Duodenal mucosa (tissue), 2 donors: Measurements from ENCODE around the gene KRTAP5-6.

Experiments
- H3K27ac ChIP-seq: one replicate; pipeline ENCODE4 v1.7.0; 2013; ENCODE audit warnings: low read depth, low read length
- H3K27me3 ChIP-seq, 2 donors: one replicate each; pipeline ENCODE4 v1.7.0; 2013; ENCODE audit warnings: low read length in 2 of 2, control low read depth in 1 of 2; ENCODE audit not compliant: insufficient read depth in 2 of 2, control insufficient read depth in 1 of 2
- H3K36me3 ChIP-seq, 2 donors: one replicate each; pipeline ENCODE4 v1.7.0; 2013; ENCODE audit warnings: low read length in 2 of 2, control low read depth in 1 of 2; ENCODE audit not compliant: insufficient read depth in 2 of 2, control insufficient read depth in 1 of 2
- H3K4me1 ChIP-seq, 2 donors: one replicate each; pipeline ENCODE4 v1.7.0; 2013; ENCODE audit warnings: low read length in 2 of 2, control low read depth in 1 of 2; ENCODE audit not compliant: insufficient read depth in 2 of 2, control insufficient read depth in 1 of 2
- H3K4me3 ChIP-seq, 2 donors: one replicate each; pipeline ENCODE4 v1.7.0; 2013; ENCODE audit warnings: low read length in 2 of 2, low read depth in 1 of 2
- H3K9ac ChIP-seq, 2 donors: one replicate each; pipeline ENCODE4 v1.7.0; 2013; ENCODE audit warnings: low read length in 2 of 2, low read depth in 1 of 2
- H3K9me3 ChIP-seq, 2 donors: one replicate each; pipeline ENCODE4 v1.7.0; 2013; ENCODE audit warnings: low read length in 2 of 2, control low read depth in 1 of 2; ENCODE audit not compliant: control insufficient read depth in 1 of 2

The KRTAP5-6 gene

GRCh38 chr11:1692708-1693326, 4.2 kb upstream of the KRTAP5-6 start:
- H3K4me3 ChIP-seq = no peak overlapping the region
- H3K9me3 ChIP-seq = no peaks in the 10 kb centered on the region
- H3K36me3 ChIP-seq = no peaks in the 10 kb centered on the region
- H3K4me1 ChIP-seq = peaks cover 15 to 19% of the 10 kb centered on the region in 2 donors
- no peak overlapping the region for H3K9ac ChIP-seq
- H3K27me3 ChIP-seq = peaks cover 5 to 18% of the 10 kb centered on the region in 2 donors
- H3K27ac ChIP-seq = no peak overlapping the region

GRCh38 chr11:1693327-1694063, 3.5 kb upstream of the KRTAP5-6 start:
- H3K9ac ChIP-seq = peak overlapping the region; percentile 26 to 39
- H3K27ac ChIP-seq = no peak overlapping the region
- no peaks in the 10 kb centered on the region for H3K9me3 ChIP-seq
- H3K4me1 ChIP-seq = peaks cover 15 to 19% of the 10 kb centered on the region in 2 donors
- peak overlapping the region; percentile 50 to 73 for H3K4me3 ChIP-seq
- no peaks in the 10 kb centered on the region for H3K36me3 ChIP-seq
- peaks cover 5 to 18% of the 10 kb centered on the region in 2 donors for H3K27me3 ChIP-seq

GRCh38 chr11:1694064-1694845, 2.7 kb upstream of the KRTAP5-6 start:
- Histone ChIP-seq H3K4me3 (peak overlapping the region; percentile 50 to 73), H3K9me3 (no peaks in the 10 kb centered on the region), H3K36me3 (no peaks in the 10 kb centered on the region), H3K4me1 (peaks cover 15 to 19% of the 10 kb centered on the region in 2 donors), H3K27me3 (peaks cover 5 to 18% of the 10 kb centered on the region in 2 donors), H3K27ac (no peak overlapping the region), H3K9ac (peak overlapping the region; percentile 26 to 39)

DNA sequence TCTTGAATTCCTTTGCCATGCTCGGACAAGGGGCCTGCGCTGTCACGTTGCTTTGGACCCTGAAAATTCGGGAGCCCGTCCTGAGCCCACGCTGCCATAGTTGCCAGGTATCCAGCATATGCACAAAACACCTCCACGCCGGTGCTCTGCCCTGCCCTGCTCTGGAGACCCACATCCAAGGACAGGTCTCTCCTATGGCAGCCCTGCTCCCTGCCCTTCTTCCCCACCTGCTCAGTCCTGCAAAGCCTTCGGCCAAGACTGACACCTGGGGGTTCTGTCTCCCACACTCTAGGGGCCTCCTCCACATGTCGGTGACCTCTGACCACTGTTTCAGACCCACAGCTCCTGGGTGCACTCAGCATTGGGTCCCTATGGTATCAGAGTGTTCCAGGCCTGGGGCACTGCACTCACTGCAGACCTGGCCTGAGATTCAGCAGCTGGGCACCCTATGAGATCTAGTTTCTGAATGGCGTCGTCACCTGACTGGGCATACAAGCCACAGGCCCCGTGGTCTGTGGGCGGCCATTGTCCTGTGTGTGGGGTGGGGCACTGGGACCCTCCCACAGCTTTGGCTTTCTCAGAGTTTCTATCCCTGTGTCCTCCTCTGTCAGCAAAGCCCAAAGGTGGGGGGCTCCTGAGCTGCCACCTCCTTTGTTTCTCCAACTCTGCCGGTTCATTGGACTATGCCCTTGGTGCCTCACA, 2.0 kb upstream of the KRTAP5-6 start:
- Histone ChIP-seq H3K9ac (no peak overlapping the region), H3K27ac (no peak overlapping the region), H3K4me1 (peaks cover 15 to 19% of the 10 kb centered on the region in 2 donors), H3K27me3 (peaks cover 5 to 18% of the 10 kb centered on the region in 2 donors), H3K9me3 (no peaks in the 10 kb centered on the region), H3K36me3 (no peaks in the 10 kb centered on the region), H3K4me3 (no peak overlapping the region)

GRCh38 chr11:1695548-1696108, 1.4 kb upstream of the KRTAP5-6 start:
- no peaks in the 10 kb centered on the region for H3K36me3 ChIP-seq
- H3K27ac ChIP-seq = no peak overlapping the region
- peaks cover 5 to 18% of the 10 kb centered on the region in 2 donors for H3K27me3 ChIP-seq
- no peaks in the 10 kb centered on the region for H3K9me3 ChIP-seq
- no peak overlapping the region for H3K4me3 ChIP-seq
- peaks cover 15 to 19% of the 10 kb centered on the region in 2 donors for H3K4me1 ChIP-seq
- H3K9ac ChIP-seq = no peak overlapping the region

DNA sequence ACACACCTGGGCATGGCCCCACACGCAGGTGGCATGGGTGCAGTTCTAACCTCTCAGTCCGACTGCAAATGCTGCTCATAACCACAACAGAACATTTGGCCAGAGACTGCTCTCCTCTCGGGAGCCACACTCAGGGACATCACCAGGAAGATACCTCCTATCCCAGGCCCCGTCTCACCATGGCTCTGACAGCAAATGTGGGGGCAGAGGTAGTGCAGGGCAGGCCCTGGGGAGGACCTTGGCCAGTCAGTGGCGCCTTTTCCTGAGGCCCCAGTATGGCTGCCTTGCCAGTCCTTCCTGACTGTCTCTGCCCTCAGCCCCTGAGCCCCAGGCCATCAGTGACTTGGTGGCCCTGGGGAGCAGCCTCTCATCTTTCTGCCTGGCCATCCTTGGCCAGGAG, 2.8 kb downstream of the KRTAP5-6 start:
- H3K4me3 ChIP-seq = no peak overlapping the region
- H3K4me1 ChIP-seq = no peaks in the 10 kb centered on the region
- H3K36me3 ChIP-seq = no peaks in the 10 kb centered on the region
- H3K27ac ChIP-seq = no peak overlapping the region
- H3K9ac ChIP-seq = no peak overlapping the region
- peaks cover 4 to 5% of the 10 kb centered on the region in 2 donors for H3K27me3 ChIP-seq
- H3K9me3 ChIP-seq = no peaks in the 10 kb centered on the region

DNA sequence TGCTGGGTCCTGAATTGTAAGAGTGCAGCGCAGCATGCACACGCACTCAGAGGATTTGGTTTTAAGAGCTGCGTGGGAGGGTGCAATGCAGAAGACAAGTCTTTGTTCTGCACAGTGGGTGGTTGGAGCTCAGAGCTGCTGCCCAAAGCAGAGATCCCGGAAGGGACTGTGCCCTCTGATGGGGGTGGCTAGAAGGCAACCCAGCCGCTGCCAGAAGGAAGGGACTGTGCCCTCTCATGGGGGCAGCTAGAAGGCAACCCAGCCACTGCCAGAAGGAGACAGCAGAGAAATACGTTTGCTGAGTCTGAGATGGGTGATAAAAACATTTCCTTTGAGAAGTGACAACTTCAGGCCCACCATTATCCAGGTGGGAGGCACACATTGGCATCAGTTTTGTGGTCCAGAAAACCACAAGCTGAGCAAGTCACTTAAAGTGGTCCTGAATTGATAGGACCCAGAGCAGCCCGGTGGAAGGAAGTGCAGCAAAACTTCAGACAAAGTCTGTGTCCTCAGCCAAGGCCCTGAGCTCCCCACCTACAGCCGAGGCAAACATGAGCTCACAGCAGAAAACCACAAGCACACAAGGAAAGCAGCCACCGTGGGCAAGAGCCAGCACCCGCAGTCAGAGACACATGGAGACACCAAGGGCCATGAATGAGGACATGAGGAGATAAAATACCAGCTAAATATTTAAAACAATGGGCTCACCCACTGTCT, 4.3 kb downstream of the KRTAP5-6 start:
- Histone ChIP-seq H3K9me3 (no peaks in the 10 kb centered on the region), H3K27ac (no peak overlapping the region), H3K36me3 (no peaks in the 10 kb centered on the region), H3K27me3 (peaks cover 0 to 4% of the 10 kb centered on the region in 2 donors), H3K4me3 (no peak overlapping the region), H3K9ac (no peak overlapping the region), H3K4me1 (no peaks in the 10 kb centered on the region)

DNA sequence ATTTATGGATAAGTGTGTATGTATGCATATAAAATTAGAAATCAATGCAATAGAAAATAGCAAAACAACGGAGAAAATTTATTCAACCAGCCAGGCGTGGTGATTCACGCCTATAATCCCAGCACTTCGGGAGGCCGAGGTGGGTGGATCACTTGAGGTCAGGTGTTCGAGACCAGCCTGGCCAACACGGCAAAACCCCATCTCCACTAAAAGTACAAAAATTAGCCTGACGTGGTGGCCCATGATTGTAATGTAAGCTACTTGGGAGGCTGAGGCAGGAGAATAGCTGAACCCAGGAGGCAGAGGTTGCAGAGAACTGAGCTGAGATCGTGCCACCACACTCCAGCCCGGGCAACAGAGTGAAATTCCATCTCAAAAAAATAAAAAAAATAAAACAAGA, 5.5 kb downstream of the KRTAP5-6 start:
- peaks cover 0 to 4% of the 10 kb centered on the region in 2 donors for H3K27me3 ChIP-seq

GRCh38 chr11:1703146-1703545, 6.2 kb downstream of the KRTAP5-6 start:
- Histone ChIP-seq H3K9ac (no peak overlapping the region), H3K27ac (no peak overlapping the region), H3K9me3 (no peaks in the 10 kb centered on the region), H3K36me3 (no peaks in the 10 kb centered on the region), H3K27me3 (peaks cover 0 to 4% of the 10 kb centered on the region in 2 donors), H3K4me3 (no peak overlapping the region), H3K4me1 (no peaks in the 10 kb centered on the region)

More for the DNA sequence above, 5.5 kb downstream of the KRTAP5-6 start:
- no peak overlapping the region for H3K4me3 ChIP-seq
- H3K4me1 ChIP-seq = no peaks in the 10 kb centered on the region
- no peak overlapping the region for H3K9ac ChIP-seq
- no peaks in the 10 kb centered on the region for H3K36me3 ChIP-seq
- no peak overlapping the region for H3K27ac ChIP-seq
- H3K9me3 ChIP-seq = no peaks in the 10 kb centered on the region
